ENCODE measurements around the gene NPHP4.
A peak's percentile ranks its signal among the peaks of the same experiment; 100 is the strongest.
"Not testable (repeated sequence)": the region's sequence is repeated elsewhere in the genome, so short reads cannot be mapped to it uniquely, and the experiment has no call there.

NPHP4 gene

GRCh38 chr1:5927506-5928370 lies 64.5 kb downstream of the NPHP4 start:
- DNase-seq: no peak

DNA sequence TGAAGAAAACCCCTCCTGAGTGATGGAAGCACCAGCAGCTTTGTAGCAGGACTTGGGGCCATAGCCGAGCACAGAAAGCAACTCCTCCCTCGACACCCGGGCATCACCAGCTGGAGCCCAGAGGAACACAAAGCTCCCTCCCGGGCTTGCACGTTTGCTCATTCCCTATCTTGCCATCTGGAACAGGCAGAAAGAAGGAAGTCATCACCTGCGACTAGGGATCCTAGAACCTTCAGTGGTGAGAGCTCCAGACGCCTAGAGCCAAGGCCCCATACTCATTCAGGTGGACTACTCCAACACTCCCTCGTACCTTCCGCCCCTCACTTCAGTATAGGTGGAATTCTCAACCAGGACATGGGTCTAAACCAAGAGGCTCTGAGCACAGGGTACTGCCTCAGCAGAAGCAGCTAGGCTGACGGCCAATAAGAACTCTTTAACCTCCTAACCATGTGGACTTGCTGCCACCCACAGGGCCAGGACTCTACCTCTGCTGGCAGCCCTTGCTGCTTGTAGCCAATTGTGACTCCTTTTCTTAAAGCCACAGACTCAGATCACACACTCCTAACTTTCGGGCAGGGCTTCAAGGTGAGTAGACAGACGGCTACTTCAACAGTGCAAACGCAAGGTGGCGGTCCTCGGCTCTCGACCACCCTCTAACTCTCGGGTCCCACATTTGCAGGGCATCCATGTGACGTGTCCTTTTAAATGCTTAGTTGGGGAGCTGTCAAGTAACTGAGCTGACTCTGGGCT lies 65.4 kb downstream of the NPHP4 start:
- DNase-seq: no peak

GRCh38 chr1:5922700-5923330 lies 69.4 kb downstream of the NPHP4 start:
- DNase-seq: not testable (repeated sequence)

GRCh38 chr1:5921671-5922070 lies 70.6 kb downstream of the NPHP4 start:
- DNase-seq: no peak

DNA sequence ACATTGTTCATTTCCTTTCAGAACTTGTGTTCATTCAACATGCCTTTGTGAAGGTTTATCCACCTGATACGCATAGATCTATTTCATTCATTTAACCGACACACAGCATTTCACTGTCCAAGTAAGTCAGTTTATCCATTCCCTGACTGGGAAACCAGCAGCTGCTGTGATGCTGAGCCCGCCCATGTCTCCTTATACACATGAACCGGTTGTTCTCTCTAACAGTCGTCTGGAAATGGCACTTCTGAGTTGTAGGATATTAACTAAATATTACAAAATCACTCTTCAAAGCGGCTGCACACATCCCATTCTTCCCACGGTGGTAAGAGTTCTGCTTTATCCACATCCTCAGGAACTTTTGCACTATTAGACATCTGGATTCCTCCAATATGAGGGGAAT lies 71.1 kb downstream of the NPHP4 start:
- no peak for DNase-seq

DNA sequence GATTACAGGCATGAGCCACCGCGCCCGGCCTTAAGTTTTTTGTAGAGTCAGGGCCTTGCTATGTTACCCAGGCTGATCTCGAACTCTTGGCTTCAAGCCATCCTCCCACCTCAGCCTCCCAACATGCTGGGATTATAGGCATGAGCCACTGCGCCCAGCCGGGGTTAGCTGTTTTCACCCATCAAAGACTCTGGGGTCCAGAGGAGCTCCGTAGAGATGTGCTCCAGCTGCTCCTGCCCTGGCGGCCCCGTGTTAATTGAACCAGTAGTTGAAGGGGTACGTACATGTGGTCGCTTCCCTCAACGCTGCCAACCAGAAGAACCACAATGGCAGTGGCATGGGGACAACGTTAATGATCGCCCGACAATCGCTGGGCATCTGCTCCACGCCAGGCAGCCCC lies 72.0 kb downstream of the NPHP4 start:
- no peak for DNase-seq

DNA sequence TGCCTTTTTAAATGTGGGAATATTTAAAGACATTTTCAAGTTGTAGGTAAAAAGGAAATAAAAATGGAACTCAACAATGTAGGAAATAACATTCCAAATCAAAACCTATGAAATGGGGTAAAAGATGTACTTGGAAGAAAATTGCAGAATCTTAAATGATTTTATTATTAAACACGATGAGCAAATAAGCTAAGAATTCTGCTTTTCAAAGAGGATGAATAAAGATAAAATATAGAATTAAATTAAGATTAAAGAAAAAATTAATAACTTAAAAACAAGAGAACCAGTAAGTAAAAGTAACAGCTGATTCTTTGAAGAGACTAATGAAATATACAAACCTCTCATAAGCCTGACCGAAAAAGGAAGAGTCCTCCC lies 74.0 kb downstream of the NPHP4 start:
- no peak for DNase-seq

- no peak for DNase-seq
Measured at GRCh38 chr1:5917591-5918274, 74.5 kb downstream of the NPHP4 start.

- no peak for DNase-seq
Measured at GRCh38 chr1:5917281-5917590, 75.0 kb downstream of the NPHP4 start.

GRCh38 chr1:5916572-5917280 lies 75.5 kb downstream of the NPHP4 start:
- DNase-seq: no peak

DNA sequence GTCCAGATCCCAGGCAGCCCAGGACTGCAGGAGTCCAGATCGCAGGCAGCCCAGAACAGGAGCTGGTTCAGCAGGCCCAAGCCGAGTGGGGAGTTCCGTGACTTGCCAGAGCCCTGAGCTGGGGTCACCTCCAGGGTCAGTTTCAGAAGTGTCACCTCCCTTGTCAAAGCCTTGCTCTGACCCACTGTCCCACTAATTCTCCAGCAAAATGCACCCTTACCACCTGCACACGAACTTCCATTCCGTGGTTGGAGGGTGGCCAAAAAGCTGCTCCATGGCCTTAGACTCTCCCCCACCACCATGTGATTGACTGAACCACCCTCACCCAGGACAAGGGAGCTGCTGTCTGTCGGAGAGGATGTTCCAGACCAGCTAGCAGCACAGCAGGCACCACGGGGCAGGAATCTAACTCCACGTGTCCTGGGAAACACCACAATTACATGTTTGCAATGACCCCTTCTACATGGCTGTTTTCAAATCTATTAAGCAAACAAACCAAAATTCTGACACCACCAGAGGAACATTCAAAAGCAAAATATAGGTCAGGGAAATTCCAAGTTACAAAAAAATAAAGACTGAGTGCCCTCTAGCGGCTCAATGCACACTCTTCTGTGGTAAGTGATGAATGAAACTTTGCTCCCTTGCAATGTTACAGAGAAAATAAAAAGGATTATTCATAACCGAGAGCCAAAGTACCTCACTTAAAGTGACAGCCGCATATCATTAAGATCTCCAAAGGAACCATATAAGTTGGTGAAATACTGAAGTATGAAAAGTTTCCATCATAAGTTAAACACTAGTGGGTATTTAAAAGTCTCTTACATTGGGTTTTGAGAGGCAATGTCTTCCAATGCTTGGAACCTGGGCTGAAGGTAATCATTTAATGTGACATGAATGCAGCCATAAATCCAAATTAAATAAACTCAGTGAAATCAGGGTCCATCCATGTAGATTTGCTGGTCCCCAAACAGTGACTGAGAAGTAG lies 76.3 kb downstream of the NPHP4 start:
- DNase-seq: peak; percentile 21 to 28

DNA sequence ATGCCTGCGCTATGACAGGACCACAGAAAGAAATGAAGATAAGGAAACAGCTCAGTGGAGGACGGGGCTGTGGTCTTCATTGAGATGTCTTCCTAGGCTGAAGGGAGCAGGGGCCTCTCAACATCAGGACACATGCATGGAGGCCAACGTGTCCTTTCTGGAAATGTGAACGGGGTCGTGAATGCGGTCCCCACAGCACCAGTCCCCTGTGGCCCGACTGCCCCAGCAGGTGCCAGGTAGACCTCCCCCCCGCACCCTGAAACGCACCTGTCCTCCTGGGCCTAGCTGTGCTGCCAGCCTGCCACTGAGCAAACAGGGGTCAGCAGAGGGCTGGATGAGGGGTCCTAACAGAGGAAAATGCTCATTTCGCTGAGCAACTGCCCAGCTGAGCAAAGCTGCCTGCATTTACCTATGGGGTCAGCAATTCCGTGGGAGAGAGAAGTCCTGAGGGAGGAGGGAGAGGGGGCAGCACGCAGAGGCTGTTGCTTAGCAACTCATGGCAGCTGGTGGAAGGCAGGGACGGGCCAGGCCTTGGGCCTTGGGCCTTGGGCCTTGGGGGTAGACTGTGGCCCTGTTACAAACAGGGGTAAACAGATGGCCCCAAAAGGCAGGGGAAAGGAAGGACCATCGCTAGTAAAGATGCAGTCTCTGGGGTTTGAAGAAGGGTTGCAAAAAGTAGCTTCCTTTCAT lies 77.4 kb downstream of the NPHP4 start:
- DNase-seq: no peak

DNA sequence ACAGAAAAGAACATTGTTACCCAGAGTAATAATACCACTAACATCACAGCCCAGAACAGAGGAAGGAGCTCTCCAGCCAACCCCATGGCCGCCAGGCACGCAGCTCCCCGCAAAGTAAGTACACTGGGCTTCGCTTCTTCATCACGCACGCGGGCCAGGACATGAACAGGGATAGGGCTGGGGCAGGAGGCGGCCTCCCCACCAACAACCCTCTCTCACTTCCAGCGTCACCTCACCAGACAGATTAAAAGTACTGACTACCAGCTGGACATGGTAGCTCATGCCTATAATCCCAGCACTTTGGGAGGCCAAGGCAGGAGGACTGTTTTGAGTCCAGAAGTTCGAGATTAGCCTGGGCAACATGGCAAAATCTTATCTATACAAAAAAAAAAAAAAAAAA lies 78.3 kb downstream of the NPHP4 start:
- no peak for DNase-seq

GRCh38 chr1:5913078-5913845 lies 79.0 kb downstream of the NPHP4 start:
- DNase-seq: no peak

- no peak for DNase-seq
Measured at GRCh38 chr1:5911871-5912271, 80.4 kb downstream of the NPHP4 start.

GRCh38 chr1:5911157-5911556 lies 81.1 kb downstream of the NPHP4 start:
- DNase-seq: no peak

DNA sequence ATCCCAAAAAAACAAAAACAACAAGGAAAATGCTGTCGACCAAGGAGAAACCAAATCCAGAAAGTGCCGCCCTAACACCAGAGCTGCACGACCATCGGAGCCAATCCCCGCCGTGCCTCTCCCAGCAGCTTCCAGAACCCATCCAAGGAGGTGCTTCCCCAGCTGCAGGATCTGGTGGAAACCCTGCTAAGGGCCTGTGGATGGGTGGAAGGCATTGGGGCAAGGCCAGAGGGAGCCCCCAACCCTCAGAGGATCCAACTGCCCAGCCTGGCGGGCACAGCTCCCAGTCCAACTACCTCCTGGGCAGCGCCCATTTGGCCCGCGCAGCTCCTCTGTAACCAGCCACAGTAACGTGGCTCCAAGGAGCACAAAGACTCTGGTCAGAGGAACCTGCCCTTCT lies 81.6 kb downstream of the NPHP4 start:
- no peak for DNase-seq

DNA sequence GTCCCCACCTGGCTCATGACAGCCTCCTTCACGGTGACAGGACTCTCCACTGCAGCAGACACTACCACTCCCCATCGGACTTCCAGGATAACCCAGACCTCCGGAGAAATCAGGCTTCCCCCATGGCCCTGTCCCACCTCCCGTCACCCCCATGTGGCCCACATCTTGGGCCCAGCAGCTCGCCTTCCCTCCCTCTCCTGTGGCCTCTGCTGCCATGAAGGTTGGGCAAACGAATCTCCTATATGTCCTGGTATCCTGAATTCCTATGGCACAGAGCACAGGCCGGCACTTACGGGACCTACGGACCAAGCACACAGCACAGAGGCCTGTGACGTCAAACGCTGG lies 82.0 kb downstream of the NPHP4 start:
- no peak for DNase-seq

- no peak for DNase-seq
Measured at GRCh38 chr1:5909576-5910275, 82.5 kb downstream of the NPHP4 start.

Measured in stimulated activated CD4-positive, alpha-beta T cell treated with anti-CD3 and anti-CD28 coated beads, Interleukin-2, amount 100 ng/mL, for 48 hours (primary cell).